ENCODE data around the gene HPSE2.

DNA sequence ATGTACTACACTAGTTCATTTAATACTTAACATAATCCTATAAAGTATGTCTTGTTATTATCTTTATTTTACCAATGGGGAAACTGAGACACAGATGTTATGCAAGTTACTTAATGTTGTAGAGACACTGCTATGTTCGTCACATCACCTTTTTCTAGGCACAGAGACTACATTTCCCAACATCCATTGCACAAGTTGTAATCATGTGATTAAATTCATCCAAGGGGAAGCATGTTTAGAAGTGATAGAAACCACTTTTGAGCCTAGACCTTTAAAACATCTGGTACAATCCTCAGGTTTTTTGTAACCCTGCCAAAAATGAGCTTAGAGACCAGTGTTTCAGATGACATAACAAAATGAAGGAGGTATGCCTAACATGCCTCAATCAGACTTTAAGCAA lies 402.1 kb downstream of the HPSE2 start:
- TF ChIP-seq, protein P1, sequence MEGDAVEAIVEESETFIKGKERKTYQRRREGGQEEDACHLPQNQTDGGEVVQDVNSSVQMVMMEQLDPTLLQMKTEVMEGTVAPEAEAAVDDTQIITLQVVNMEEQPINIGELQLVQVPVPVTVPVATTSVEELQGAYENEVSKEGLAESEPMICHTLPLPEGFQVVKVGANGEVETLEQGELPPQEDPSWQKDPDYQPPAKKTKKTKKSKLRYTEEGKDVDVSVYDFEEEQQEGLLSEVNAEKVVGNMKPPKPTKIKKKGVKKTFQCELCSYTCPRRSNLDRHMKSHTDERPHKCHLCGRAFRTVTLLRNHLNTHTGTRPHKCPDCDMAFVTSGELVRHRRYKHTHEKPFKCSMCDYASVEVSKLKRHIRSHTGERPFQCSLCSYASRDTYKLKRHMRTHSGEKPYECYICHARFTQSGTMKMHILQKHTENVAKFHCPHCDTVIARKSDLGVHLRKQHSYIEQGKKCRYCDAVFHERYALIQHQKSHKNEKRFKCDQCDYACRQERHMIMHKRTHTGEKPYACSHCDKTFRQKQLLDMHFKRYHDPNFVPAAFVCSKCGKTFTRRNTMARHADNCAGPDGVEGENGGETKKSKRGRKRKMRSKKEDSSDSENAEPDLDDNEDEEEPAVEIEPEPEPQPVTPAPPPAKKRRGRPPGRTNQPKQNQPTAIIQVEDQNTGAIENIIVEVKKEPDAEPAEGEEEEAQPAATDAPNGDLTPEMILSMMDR (IDR thresholded peaks at IDR 0.05 in 4 of 5, conservative IDR thresholded peaks at IDR 0.05 in 1 of 5): no peak
- no peak for TF ChIP-seq POLR2A (IDR thresholded peaks at IDR 0.05)

Data from gastrocnemius medialis (tissue), 4 donors.